ENCODE data around the gene RHOXF2.
"Not testable (repeated sequence)": the region's sequence is repeated elsewhere in the genome, so short reads cannot be mapped to it uniquely, and the experiment has no call there.

DNA sequence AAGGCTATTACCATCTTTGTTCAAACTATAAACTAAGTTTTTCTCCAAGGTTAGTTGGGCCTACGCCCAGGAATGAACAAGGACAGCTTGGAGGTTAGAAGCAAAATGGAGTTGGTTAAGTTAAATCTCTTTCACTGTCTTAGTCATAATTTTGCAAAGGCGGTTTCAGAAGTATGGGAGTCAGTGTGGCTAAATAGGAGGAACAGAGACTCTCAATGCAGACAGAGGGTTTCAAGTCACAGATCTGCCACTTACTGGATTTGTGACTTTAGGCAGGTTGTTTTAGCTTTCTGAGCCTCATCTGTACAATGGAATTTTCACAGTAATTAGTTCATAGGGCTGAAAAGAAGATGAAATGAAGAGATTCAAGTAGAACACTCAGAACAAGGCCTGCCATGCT lies 35.3 kb downstream of the RHOXF2 start:
- TF ChIP-seq, protein P1, sequence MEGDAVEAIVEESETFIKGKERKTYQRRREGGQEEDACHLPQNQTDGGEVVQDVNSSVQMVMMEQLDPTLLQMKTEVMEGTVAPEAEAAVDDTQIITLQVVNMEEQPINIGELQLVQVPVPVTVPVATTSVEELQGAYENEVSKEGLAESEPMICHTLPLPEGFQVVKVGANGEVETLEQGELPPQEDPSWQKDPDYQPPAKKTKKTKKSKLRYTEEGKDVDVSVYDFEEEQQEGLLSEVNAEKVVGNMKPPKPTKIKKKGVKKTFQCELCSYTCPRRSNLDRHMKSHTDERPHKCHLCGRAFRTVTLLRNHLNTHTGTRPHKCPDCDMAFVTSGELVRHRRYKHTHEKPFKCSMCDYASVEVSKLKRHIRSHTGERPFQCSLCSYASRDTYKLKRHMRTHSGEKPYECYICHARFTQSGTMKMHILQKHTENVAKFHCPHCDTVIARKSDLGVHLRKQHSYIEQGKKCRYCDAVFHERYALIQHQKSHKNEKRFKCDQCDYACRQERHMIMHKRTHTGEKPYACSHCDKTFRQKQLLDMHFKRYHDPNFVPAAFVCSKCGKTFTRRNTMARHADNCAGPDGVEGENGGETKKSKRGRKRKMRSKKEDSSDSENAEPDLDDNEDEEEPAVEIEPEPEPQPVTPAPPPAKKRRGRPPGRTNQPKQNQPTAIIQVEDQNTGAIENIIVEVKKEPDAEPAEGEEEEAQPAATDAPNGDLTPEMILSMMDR (IDR thresholded peaks at IDR 0.05), result not testable (repeated sequence)
- TF ChIP-seq EP300 (IDR thresholded peaks at IDR 0.05), result not testable (repeated sequence)
